K562 (cell line): Measurements from ENCODE around the gene RBM44.

ENCODE experiments used
- CBX3 ChIP-seq, 2 experiments: IDR thresholded peaks; 1 replicate in 1 of 2; 2 replicates in 1 of 2; pipeline ENCODE4 v1.6.1; 2012; ENCODE audit warnings: inconsistent platforms in 2 of 2, low read length in 2 of 2, borderline replicate concordance in 1 of 2, control low read depth in 1 of 2
- EZH2 ChIP-seq: IDR thresholded peaks from 2 replicates; pipeline ENCODE4 v1.6.1; 2012; ENCODE audit warnings: low read depth, mild to moderate bottlenecking, inconsistent platforms, low read length, borderline replicate concordance
- FOSL1 ChIP-seq: fragments of 200-800 bp; sonication (Bioruptor generic); conservative IDR thresholded peaks from 2 replicates; pipeline ENCODE4 v1.6.1; 2016; ENCODE audit warnings: missing genetic modification characterization, missing compliant biosample characterization
- KLF1 ChIP-seq: fragments of 450-650 bp; IDR thresholded peaks from 2 replicates; pipeline ENCODE4 v1.6.1; 2016; ENCODE audit warnings: missing genetic modification characterization, missing compliant biosample characterization
- NCOA1 ChIP-seq: fragments of 450-650 bp; IDR thresholded peaks from 2 replicates; pipeline ENCODE4 v1.6.1; 2016; ENCODE audit warnings: low read depth
- PHB2 ChIP-seq: fragments of 450-650 bp; IDR thresholded peaks from 2 replicates; pipeline ENCODE4 v1.6.1; 2017; ENCODE audit warnings: low read depth
- POLR2A ChIP-seq: fragments of 450-650 bp; conservative IDR thresholded peaks from 2 replicates; pipeline ENCODE4 v1.6.1; 2016
- TEAD4 ChIP-seq, 2 experiments: sonication (generic) in 1 of 2; formaldehyde crosslinking in 1 of 2; IDR thresholded peaks; 2 replicates each; pipeline versions ENCODE4 v1.6.1 to v1.8.0; 2012 to 2022; ENCODE audit warnings: borderline replicate concordance in 1 of 2, inconsistent platforms in 1 of 2, low read length in 1 of 2, mild to moderate bottlenecking in 1 of 2, missing genetic modification reagents in 1 of 2
- U2AF1 ChIP-seq: fragments of 200-400 bp; formaldehyde crosslinking; optimal IDR thresholded peaks from 2 replicates; pipeline ENCODE3; 2017; ENCODE audit warnings: mild to moderate bottlenecking, low read depth, low read length, moderate library complexity
- ZNF232 ChIP-seq: sonication (generic); formaldehyde crosslinking; IDR thresholded peaks from 2 replicates; pipeline ENCODE4 v1.8.0; 2022; ENCODE audit warnings: mild to moderate bottlenecking, missing genetic modification reagents

GRCh38 chr2:237824085-237824484, 25.5 kb downstream of the RBM44 start:
- TF ChIP-seq POLR2A (no peak), U2AF1 (no peak), ZNF232 (CRISPR knock-in tag) (no peak), CBX3 (IDR thresholded peaks at IDR 0.05; ENCODE audit: borderline replicate concordance in 1 of 2, low read length in 2 of 2) (no peak), FOSL1 (tag) (no peak), PHB2 (no peak), KLF1 (tag) (no peak), EZH2 (no peak), NCOA1 (no peak), TEAD4 (IDR thresholded peaks at IDR 0.05; ENCODE audit: low read length) (no peak), TEAD4 (CRISPR knock-in tag; IDR thresholded peaks at IDR 0.05; ENCODE audit: borderline replicate concordance) (no peak)
